ENCODE results near the gene AGR3.

AGR3 gene

GRCh38 chr7:16881844-16882243 lies at the start of gene AGR3:
AGR3 (minus strand) TSS chr7:16881983; CDS start chr7:16878618, 3,365 bp downstream.
- H3K27me3 ChIP-seq (ENCODE audit: control insufficient read depth in 2 of 2, insufficient read depth in 2 of 2, low read length in 2 of 2), result no peaks in the 10 kb centered on the region
- H3K27ac ChIP-seq (ENCODE audit: low read depth in 2 of 2, low read length in 2 of 2), result peak within 1 kb of the TSS; percentile 80 to 88
- H3K4me1 ChIP-seq (ENCODE audit: control insufficient read depth in 2 of 2, insufficient read depth in 2 of 2, low read length in 2 of 2), result peaks cover 0 to 5% of the 10 kb centered on the region in 2 donors
- no peaks in the 10 kb centered on the region for H3K9me3 ChIP-seq (ENCODE audit: control insufficient read depth in 2 of 2, low read length in 2 of 2)
- peak within 1 kb of the TSS; percentile 61 to 90 for H3K4me3 ChIP-seq (ENCODE audit: low read length in 2 of 2)
- no peaks in the 10 kb centered on the region for H3K36me3 ChIP-seq (ENCODE audit: control insufficient read depth in 2 of 2, insufficient read depth in 2 of 2, low read length in 2 of 2)
- H3K9ac ChIP-seq (ENCODE audit: low read depth in 1 of 2, low read length in 2 of 2), result peak within 1 kb of the TSS; percentile 76 to 85

GRCh38 chr7:16930946-16931345 lies 49.2 kb upstream of the AGR3 start:
- no peaks in the 10 kb centered on the region for H3K36me3 ChIP-seq (ENCODE audit: control insufficient read depth in 2 of 2, insufficient read depth in 2 of 2, low read length in 2 of 2)
- H3K4me3 ChIP-seq (ENCODE audit: low read length in 2 of 2), result no peak overlapping the region
- H3K27me3 ChIP-seq (ENCODE audit: control insufficient read depth in 2 of 2, insufficient read depth in 2 of 2, low read length in 2 of 2), result no peaks in the 10 kb centered on the region
- no peaks in the 10 kb centered on the region for H3K9me3 ChIP-seq (ENCODE audit: control insufficient read depth in 2 of 2, low read length in 2 of 2)
- no peak overlapping the region for H3K9ac ChIP-seq (ENCODE audit: low read depth in 1 of 2, low read length in 2 of 2)
- peaks cover 10 to 41% of the 10 kb centered on the region in 2 donors for H3K4me1 ChIP-seq (ENCODE audit: control insufficient read depth in 2 of 2, insufficient read depth in 2 of 2, low read length in 2 of 2)
- no peak overlapping the region for H3K27ac ChIP-seq (ENCODE audit: low read depth in 2 of 2, low read length in 2 of 2)

GRCh38 chr7:16929146-16929762 lies 47.5 kb upstream of the AGR3 start:
- H3K9ac ChIP-seq (ENCODE audit: low read depth in 1 of 2, low read length in 2 of 2), result no peak overlapping the region
- H3K36me3 ChIP-seq (ENCODE audit: control insufficient read depth in 2 of 2, insufficient read depth in 2 of 2, low read length in 2 of 2), result no peaks in the 10 kb centered on the region
- no peak overlapping the region for H3K27ac ChIP-seq (ENCODE audit: low read depth in 2 of 2, low read length in 2 of 2)
- H3K9me3 ChIP-seq (ENCODE audit: control insufficient read depth in 2 of 2, low read length in 2 of 2), result no peaks in the 10 kb centered on the region
- no peaks in the 10 kb centered on the region for H3K27me3 ChIP-seq (ENCODE audit: control insufficient read depth in 2 of 2, insufficient read depth in 2 of 2, low read length in 2 of 2)
- H3K4me1 ChIP-seq (ENCODE audit: control insufficient read depth in 2 of 2, insufficient read depth in 2 of 2, low read length in 2 of 2), result peaks cover 4 to 27% of the 10 kb centered on the region in 2 donors
- no peak overlapping the region for H3K4me3 ChIP-seq (ENCODE audit: low read length in 2 of 2)

GRCh38 chr7:16926861-16927260 lies 45.1 kb upstream of the AGR3 start:
- H3K27me3 ChIP-seq (ENCODE audit: control insufficient read depth in 2 of 2, insufficient read depth in 2 of 2, low read length in 2 of 2), result no peaks in the 10 kb centered on the region
- no peak overlapping the region for H3K9ac ChIP-seq (ENCODE audit: low read depth in 1 of 2, low read length in 2 of 2)
- no peaks in the 10 kb centered on the region for H3K9me3 ChIP-seq (ENCODE audit: control insufficient read depth in 2 of 2, low read length in 2 of 2)
- peaks cover 10 to 32% of the 10 kb centered on the region in 2 donors for H3K4me1 ChIP-seq (ENCODE audit: control insufficient read depth in 2 of 2, insufficient read depth in 2 of 2, low read length in 2 of 2)
- no peaks in the 10 kb centered on the region for H3K36me3 ChIP-seq (ENCODE audit: control insufficient read depth in 2 of 2, insufficient read depth in 2 of 2, low read length in 2 of 2)
- no peak overlapping the region for H3K27ac ChIP-seq (ENCODE audit: low read depth in 2 of 2, low read length in 2 of 2)
- H3K4me3 ChIP-seq (ENCODE audit: low read length in 2 of 2), result no peak overlapping the region

GRCh38 chr7:16926283-16926682 lies 44.5 kb upstream of the AGR3 start:
- peaks cover 10 to 35% of the 10 kb centered on the region in 2 donors for H3K4me1 ChIP-seq (ENCODE audit: control insufficient read depth in 2 of 2, insufficient read depth in 2 of 2, low read length in 2 of 2)
- H3K4me3 ChIP-seq (ENCODE audit: low read length in 2 of 2), result peak overlapping the region in 1 of 2 donors; percentile 50
- H3K27me3 ChIP-seq (ENCODE audit: control insufficient read depth in 2 of 2, insufficient read depth in 2 of 2, low read length in 2 of 2), result no peaks in the 10 kb centered on the region
- H3K9ac ChIP-seq (ENCODE audit: low read depth in 1 of 2, low read length in 2 of 2), result no peak overlapping the region
- no peak overlapping the region for H3K27ac ChIP-seq (ENCODE audit: low read depth in 2 of 2, low read length in 2 of 2)
- H3K9me3 ChIP-seq (ENCODE audit: control insufficient read depth in 2 of 2, low read length in 2 of 2), result no peaks in the 10 kb centered on the region
- no peaks in the 10 kb centered on the region for H3K36me3 ChIP-seq (ENCODE audit: control insufficient read depth in 2 of 2, insufficient read depth in 2 of 2, low read length in 2 of 2)

GRCh38 chr7:16925609-16926008 lies 43.8 kb upstream of the AGR3 start:
- H3K9ac ChIP-seq (ENCODE audit: low read depth in 1 of 2, low read length in 2 of 2), result no peak overlapping the region
- no peak overlapping the region for H3K4me3 ChIP-seq (ENCODE audit: low read length in 2 of 2)
- H3K4me1 ChIP-seq (ENCODE audit: control insufficient read depth in 2 of 2, insufficient read depth in 2 of 2, low read length in 2 of 2), result peaks cover 10 to 39% of the 10 kb centered on the region in 2 donors
- H3K36me3 ChIP-seq (ENCODE audit: control insufficient read depth in 2 of 2, insufficient read depth in 2 of 2, low read length in 2 of 2), result no peaks in the 10 kb centered on the region
- H3K27ac ChIP-seq (ENCODE audit: low read depth in 2 of 2, low read length in 2 of 2), result no peak overlapping the region
- H3K27me3 ChIP-seq (ENCODE audit: control insufficient read depth in 2 of 2, insufficient read depth in 2 of 2, low read length in 2 of 2), result no peaks in the 10 kb centered on the region
- no peaks in the 10 kb centered on the region for H3K9me3 ChIP-seq (ENCODE audit: control insufficient read depth in 2 of 2, low read length in 2 of 2)

GRCh38 chr7:16923019-16923418 lies 41.2 kb upstream of the AGR3 start:
- H3K27ac ChIP-seq (ENCODE audit: low read depth in 2 of 2, low read length in 2 of 2), result peak overlapping the region; percentile 26 to 71
- no peak overlapping the region for H3K4me3 ChIP-seq (ENCODE audit: low read length in 2 of 2)
- H3K27me3 ChIP-seq (ENCODE audit: control insufficient read depth in 2 of 2, insufficient read depth in 2 of 2, low read length in 2 of 2), result no peaks in the 10 kb centered on the region
- peaks cover 10 to 34% of the 10 kb centered on the region in 2 donors for H3K4me1 ChIP-seq (ENCODE audit: control insufficient read depth in 2 of 2, insufficient read depth in 2 of 2, low read length in 2 of 2)
- no peak overlapping the region for H3K9ac ChIP-seq (ENCODE audit: low read depth in 1 of 2, low read length in 2 of 2)
- H3K36me3 ChIP-seq (ENCODE audit: control insufficient read depth in 2 of 2, insufficient read depth in 2 of 2, low read length in 2 of 2), result no peaks in the 10 kb centered on the region
- H3K9me3 ChIP-seq (ENCODE audit: control insufficient read depth in 2 of 2, low read length in 2 of 2), result no peaks in the 10 kb centered on the region

- peak overlapping the region; percentile 44 to 55 for H3K27ac ChIP-seq (ENCODE audit: low read depth in 2 of 2, low read length in 2 of 2)
- no peaks in the 10 kb centered on the region for H3K9me3 ChIP-seq (ENCODE audit: control insufficient read depth in 2 of 2, low read length in 2 of 2)
- H3K27me3 ChIP-seq (ENCODE audit: control insufficient read depth in 2 of 2, insufficient read depth in 2 of 2, low read length in 2 of 2), result no peaks in the 10 kb centered on the region
- H3K4me3 ChIP-seq (ENCODE audit: low read length in 2 of 2), result no peak overlapping the region
- no peak overlapping the region for H3K9ac ChIP-seq (ENCODE audit: low read depth in 1 of 2, low read length in 2 of 2)
- no peaks in the 10 kb centered on the region for H3K36me3 ChIP-seq (ENCODE audit: control insufficient read depth in 2 of 2, insufficient read depth in 2 of 2, low read length in 2 of 2)
- H3K4me1 ChIP-seq (ENCODE audit: control insufficient read depth in 2 of 2, insufficient read depth in 2 of 2, low read length in 2 of 2), result peaks cover 10 to 29% of the 10 kb centered on the region in 2 donors
These were observed 40.0 kb upstream of the AGR3 start for GRCh38 chr7:16921644-16922257.

- peaks cover 6 to 26% of the 10 kb centered on the region in 2 donors for H3K4me1 ChIP-seq (ENCODE audit: control insufficient read depth in 2 of 2, insufficient read depth in 2 of 2, low read length in 2 of 2)
- H3K27me3 ChIP-seq (ENCODE audit: control insufficient read depth in 2 of 2, insufficient read depth in 2 of 2, low read length in 2 of 2), result no peaks in the 10 kb centered on the region
- no peaks in the 10 kb centered on the region for H3K36me3 ChIP-seq (ENCODE audit: control insufficient read depth in 2 of 2, insufficient read depth in 2 of 2, low read length in 2 of 2)
- no peaks in the 10 kb centered on the region for H3K9me3 ChIP-seq (ENCODE audit: control insufficient read depth in 2 of 2, low read length in 2 of 2)
- peak overlapping the region; percentile 44 to 55 for H3K27ac ChIP-seq (ENCODE audit: low read depth in 2 of 2, low read length in 2 of 2)
- H3K9ac ChIP-seq (ENCODE audit: low read depth in 1 of 2, low read length in 2 of 2), result no peak overlapping the region
- H3K4me3 ChIP-seq (ENCODE audit: low read length in 2 of 2), result no peak overlapping the region
These were observed 39.4 kb upstream of the AGR3 start for GRCh38 chr7:16921151-16921550.

- H3K36me3 ChIP-seq (ENCODE audit: control insufficient read depth in 2 of 2, insufficient read depth in 2 of 2, low read length in 2 of 2), result no peaks in the 10 kb centered on the region
- H3K27ac ChIP-seq (ENCODE audit: low read depth in 2 of 2, low read length in 2 of 2), result no peak overlapping the region
- no peaks in the 10 kb centered on the region for H3K9me3 ChIP-seq (ENCODE audit: control insufficient read depth in 2 of 2, low read length in 2 of 2)
- H3K27me3 ChIP-seq (ENCODE audit: control insufficient read depth in 2 of 2, insufficient read depth in 2 of 2, low read length in 2 of 2), result no peaks in the 10 kb centered on the region
- H3K4me1 ChIP-seq (ENCODE audit: control insufficient read depth in 2 of 2, insufficient read depth in 2 of 2, low read length in 2 of 2), result peaks cover 6 to 26% of the 10 kb centered on the region in 2 donors
- no peak overlapping the region for H3K4me3 ChIP-seq (ENCODE audit: low read length in 2 of 2)
- H3K9ac ChIP-seq (ENCODE audit: low read depth in 1 of 2, low read length in 2 of 2), result no peak overlapping the region
These were observed 37.7 kb upstream of the AGR3 start for GRCh38 chr7:16919440-16919839.

Measured in mucosa of rectum (tissue), 2 donors.